Activated CD8-positive, alpha-beta T cell treated with anti-CD3 and anti-CD28 coated beads for 36 hours (primary cell): ENCODE data around the gene WBP2NL. TPM values are rescaled to one million over a fixed set of nuclear protein-coding genes. Genes with fewer than 3 reads are reported as not detected.

ENCODE experiments used
- ATAC-seq: fragments of 200-7000 bp; cut with Tn5 transposase; one replicate; pipeline ENCODE4 v1.10.0; 2021; ENCODE audit warnings: mild to moderate bottlenecking, moderate library complexity
- CTCF ChIA-PET: fragments of 350-600 bp; sonication (Branson Sonifier 250); formaldehyde crosslinking; loops from one replicate; lab custom pipeline; 2021; ENCODE audit warnings: antibody characterized with exemption; lab: Charles Lee
- POLR2A ChIA-PET: fragments of 350-600 bp; sonication (Branson Sonifier 250); formaldehyde crosslinking; loops from one replicate; lab custom pipeline; 2021; ENCODE audit warnings: antibody characterized with exemption; lab: Charles Lee
- DNase-seq: peaks from one replicate; pipeline ENCODE4 v3.0.0-alpha.2; 2020
- H3K27ac Mint-ChIP-seq: one replicate; pipeline ENCODE4 v1.8.0; 2021; ENCODE audit warnings: mild to moderate bottlenecking, mixed read lengths
- H3K27me3 Mint-ChIP-seq: one replicate; pipeline ENCODE4 v1.8.0; 2021; ENCODE audit warnings: mixed read lengths
- H3K36me3 Mint-ChIP-seq: one replicate; pipeline ENCODE4 v1.8.0; 2021; ENCODE audit warnings: low read depth, mixed read lengths
- H3K4me1 Mint-ChIP-seq: one replicate; pipeline ENCODE4 v1.8.0; 2021; ENCODE audit warnings: low read depth, mixed read lengths
- H3K4me3 Mint-ChIP-seq: one replicate; pipeline ENCODE4 v1.8.0; 2021; ENCODE audit warnings: mild to moderate bottlenecking, moderate library complexity, mixed read lengths
- H3K9me3 Mint-ChIP-seq: one replicate; pipeline ENCODE4 v1.8.0; 2021; ENCODE audit warnings: mixed read lengths
- CTCF ChIP-seq: fragments of 200-600 bp; IDR thresholded peaks from one replicate; pipeline ENCODE4 v1.8.0; 2022; ENCODE audit warnings: antibody characterized with exemption, mild to moderate bottlenecking
- intact Hi-C: fragments of 100-400 bp; cut with micrococcal nuclease; formaldehyde crosslinking; loops from one replicate; pipeline ENCODE4 v1.10.0; 2022
- total RNA-seq, 2 experiments: library from RNA; stranded (reverse); gene quantifications; one replicate each; pipeline ENCODE4 v1.2.3, GENCODE V29; 2021

Gene WBP2NL
- total RNA-seq, 2 experiments from 2014 or later: 0.43 TPM; not detected in 1

- ChIA-PET POLR2A (no interaction called here), CTCF (interaction anchor here (1.4 kb wide), 1 partner anchor 39 kb away, joined by 3 read pairs; no protein-coding TSS in a partner anchor)
- ATAC-seq (no peak), DNase-seq (no peak)
- Mint-ChIP-seq H3K27ac (no peak overlapping the region), H3K4me3 (no peak overlapping the region), H3K4me1 (no peaks in the 10 kb centered on the region), H3K36me3 (no peaks in the 10 kb centered on the region), H3K9me3 (no peaks in the 10 kb centered on the region), H3K27me3 (peaks cover 37% of the 10 kb centered on the region)
- intact Hi-C loops: no loop called here
- no peak for TF ChIP-seq CTCF
Measured at GRCh38 chr22:41978732-41979131, 19.9 kb upstream of the WBP2NL start.

- POLR2A ChIA-PET: interaction anchor here (1.2 kb wide), 1 partner anchor 241 kb away, joined by 3 read pairs; no protein-coding TSS in a partner anchor
- intact Hi-C loops: no loop called here
Measured at GRCh38 chr22:41979423-41980250, 19.0 kb upstream of the WBP2NL start.

DNA sequence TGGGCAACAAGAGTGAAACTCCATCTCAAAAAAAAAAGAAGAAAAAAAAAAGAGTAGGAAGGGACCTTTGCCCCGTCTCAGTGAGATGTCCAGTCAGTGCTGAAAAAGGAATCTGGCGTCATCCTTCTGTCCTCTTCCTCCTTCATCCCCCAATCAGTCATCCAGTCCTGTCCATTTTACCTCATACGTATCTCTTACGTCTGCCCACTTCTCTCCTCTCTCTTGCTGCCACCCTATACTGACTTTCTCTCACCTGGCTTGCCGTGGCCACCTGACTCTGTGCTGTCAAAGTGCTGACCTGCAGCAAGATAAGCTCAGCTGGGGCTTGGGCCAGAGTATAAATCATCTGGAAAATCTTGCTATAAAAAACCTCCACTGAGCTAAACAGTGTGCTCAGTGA lies 15.7 kb upstream of the WBP2NL start:
- intact Hi-C loops: no loop called here
- ChIA-PET POLR2A (interaction anchor here (1.1 kb wide), 1 partner anchor 10 kb away, joined by 3 read pairs; no protein-coding TSS in a partner anchor), CTCF (interaction anchor here (0.6 to 1.4 kb wide), 3 partner anchors 15 to 39 kb away, joined by 3 read pairs; no protein-coding TSS in a partner anchor)
- Mint-ChIP-seq H3K27me3 (peaks cover 11% of the 10 kb centered on the region), H3K36me3 (no peaks in the 10 kb centered on the region), H3K9me3 (no peaks in the 10 kb centered on the region), H3K4me1 (no peaks in the 10 kb centered on the region), H3K27ac (no peak overlapping the region), H3K4me3 (no peak overlapping the region)
- no peak for ATAC-seq
- TF ChIP-seq CTCF: no peak
- DNase-seq: no peak

More at GRCh38 chr22:41979423-41980250, 19.0 kb upstream of the WBP2NL start:
- CTCF ChIA-PET: no interaction called here
- Mint-ChIP-seq H3K36me3 (no peaks in the 10 kb centered on the region), H3K27me3 (peaks cover 34% of the 10 kb centered on the region), H3K9me3 (no peaks in the 10 kb centered on the region), H3K4me3 (no peak overlapping the region), H3K27ac (no peak overlapping the region), H3K4me1 (no peaks in the 10 kb centered on the region)
- TF ChIP-seq CTCF: no peak
- DNase-seq (no peak), ATAC-seq (no peak)

- Mint-ChIP-seq H3K4me3 (no peak overlapping the region), H3K9me3 (no peaks in the 10 kb centered on the region), H3K27me3 (peaks cover 7% of the 10 kb centered on the region), H3K36me3 (no peaks in the 10 kb centered on the region), H3K4me1 (no peaks in the 10 kb centered on the region), H3K27ac (no peak overlapping the region)
- ATAC-seq (no peak), DNase-seq (no peak)
- ChIA-PET CTCF (interaction anchor here (0.6 to 1.4 kb wide), 4 partner anchors 16 to 38 kb away, joined by 3 read pairs; no protein-coding TSS in a partner anchor), POLR2A (interaction anchor here (1.1 kb wide), 1 partner anchor 9 kb away, joined by 3 read pairs; no protein-coding TSS in a partner anchor)
- no peak for TF ChIP-seq CTCF
- intact Hi-C loops: no loop called here
Measured at GRCh38 chr22:41983513-41984405, 14.8 kb upstream of the WBP2NL start.
